Prostate gland (tissue), 2 donors: ENCODE measurements around the gene CCSER2. TPM values are rescaled to one million over a fixed set of nuclear protein-coding genes. Genes with fewer than 3 reads are reported as not detected.

Source experiments
- DNase-seq: peaks from one replicate; pipeline ENCODE4 v3.0.0-alpha.2; 2019; ENCODE audit warnings: low spot score
- H3K27ac ChIP-seq, 2 donors: fragments of 200-600 bp; sonication (generic); 2 replicates each; pipeline ENCODE4 v1.5.1; 2017 to 2019
- H3K27me3 ChIP-seq: fragments of 200-600 bp; sonication (generic); replicated peaks from 2 replicates; pipeline ENCODE4 v1.5.1; 2019; ENCODE audit not compliant: insufficient read depth
- H3K36me3 ChIP-seq, 2 donors: fragments of 200-600 bp; sonication (generic); 1 replicate in 1 of 2; 2 replicates in 1 of 2; pipeline versions ENCODE4 v1.5.1 to v1.8.1; 2017 to 2019
- H3K4me1 ChIP-seq: fragments of 200-600 bp; sonication (generic); replicated peaks from 2 replicates; pipeline ENCODE4 v1.5.1; 2019
- H3K4me3 ChIP-seq, 2 donors: fragments of 200-600 bp; sonication (generic); 2 replicates each; pipeline ENCODE4 v1.5.1; 2017 to 2019
- H3K9me3 ChIP-seq: fragments of 200-600 bp; sonication (generic); 2 replicates; pipeline ENCODE4 v1.5.1; 2017
- CTCF ChIP-seq, 4 experiments: fragments of 200-600 bp in 2 of 4; fragments of 450-650 bp in 2 of 4; sonication (generic) in 2 of 4; IDR thresholded peaks; 1 replicate in 3 of 4; 2 replicates in 1 of 4; pipeline ENCODE4 v1.5.1; 2016 to 2019; ENCODE audit warnings: antibody characterized with exemption in 4 of 4, mild to moderate bottlenecking in 2 of 4, moderate library complexity in 2 of 4
- POLR2A ChIP-seq: fragments of 450-650 bp; IDR thresholded peaks from one replicate; pipeline ENCODE4 v1.6.1; 2016; ENCODE audit warnings: antibody characterized with exemption, mild to moderate bottlenecking
- POLR2AphosphoS5 ChIP-seq: sonication (generic); formaldehyde crosslinking; IDR thresholded peaks from one replicate; pipeline ENCODE4 v1.6.1; 2017; ENCODE audit warnings: antibody characterized with exemption
- whole genome bisulfite sequencing: methylation state at CpG from one replicate; pipeline ENCODE4 v1.1.5; 2018; 5-methylcytosine and 5-hydroxymethylcytosine counted together
- intact Hi-C: fragments of 100-400 bp; cut with DNase I; formaldehyde crosslinking; loops from one replicate; pipeline ENCODE4 v1.14.2; 2022
- total RNA-seq, 2 donors: library from RNA; depleted of rRNA; stranded (reverse); fragments of >200 nt; gene quantifications; one replicate each; pipeline ENCODE4 v1.1.0, GENCODE V29; 2016

CCSER2 gene
- total RNA-seq, 2 donors from 2014 or later: 30.4 to 53.6 TPM

- Histone ChIP-seq H3K4me1 (no peaks in the 10 kb centered on the region), H3K27ac (no peak overlapping the region), H3K9me3 (no peaks in the 10 kb centered on the region), H3K27me3 (no peaks in the 10 kb centered on the region), H3K4me3 (no peak overlapping the region), H3K36me3 (no peaks in the 10 kb centered on the region)
- 86% methylated on average over 4 of the region's 4 CpGs for WGBS
- TF ChIP-seq CTCF (IDR thresholded peaks at IDR 0.05) (no peak), POLR2A (no peak), POLR2AphosphoS5 (no peak)
- intact Hi-C loops: no loop called here
- no peak for DNase-seq
Observed at GRCh38 chr10:84306751-84307384, 21.5 kb upstream of the CCSER2 start.

GRCh38 chr10:84308021-84308420 lies 20.4 kb upstream of the CCSER2 start:
- intact Hi-C loops: no loop called here
- TF ChIP-seq CTCF (IDR thresholded peaks at IDR 0.05) (no peak), POLR2AphosphoS5 (no peak), POLR2A (no peak)
- H3K4me3 ChIP-seq: no peak overlapping the region

GRCh38 chr10:84308481-84309304 lies 19.7 kb upstream of the CCSER2 start:
- H3K4me3 ChIP-seq: no peak overlapping the region
- H3K27ac ChIP-seq: no peak overlapping the region
- peak; percentile 44 for DNase-seq
- intact Hi-C loops: no loop called here
- no peaks in the 10 kb centered on the region for H3K4me1 ChIP-seq
- no peaks in the 10 kb centered on the region for H3K27me3 ChIP-seq
- TF ChIP-seq CTCF (IDR thresholded peaks at IDR 0.05): no peak
- TF ChIP-seq POLR2AphosphoS5: no peak
- no peak for TF ChIP-seq POLR2A
- no peaks in the 10 kb centered on the region for H3K9me3 ChIP-seq
- 17% methylated on average over 6 of the region's 6 CpGs for WGBS
- H3K36me3 ChIP-seq: no peaks in the 10 kb centered on the region

More at GRCh38 chr10:84308021-84308420, 20.4 kb upstream of the CCSER2 start:
- no peak overlapping the region for H3K27ac ChIP-seq
- 48% methylated on average over 1 of the region's 1 CpG for WGBS
- no peaks in the 10 kb centered on the region for H3K4me1 ChIP-seq
- no peaks in the 10 kb centered on the region for H3K27me3 ChIP-seq
- DNase-seq: no peak
- no peaks in the 10 kb centered on the region for H3K9me3 ChIP-seq
- no peaks in the 10 kb centered on the region for H3K36me3 ChIP-seq

- 98% methylated on average over 2 of the region's 2 CpGs for WGBS
- H3K27me3 ChIP-seq: no peaks in the 10 kb centered on the region
- TF ChIP-seq POLR2A: no peak
- no peak for TF ChIP-seq POLR2AphosphoS5
- TF ChIP-seq CTCF (IDR thresholded peaks at IDR 0.05): no peak
- H3K9me3 ChIP-seq: no peaks in the 10 kb centered on the region
- H3K4me1 ChIP-seq: no peaks in the 10 kb centered on the region
- intact Hi-C loops: no loop called here
- no peak overlapping the region for H3K27ac ChIP-seq
- H3K36me3 ChIP-seq: no peaks in the 10 kb centered on the region
- no peak overlapping the region for H3K4me3 ChIP-seq
- DNase-seq: no peak
Observed at GRCh38 chr10:84310470-84310869, 17.9 kb upstream of the CCSER2 start.
